ENCODE results near the gene SLC16A3. TPM values are rescaled to one million over a fixed set of nuclear protein-coding genes. Genes with fewer than 3 reads are reported as not detected.

Gene SLC16A3
- total RNA-seq, 1 donor from 2014 or later, result 15.6 TPM

DNA sequence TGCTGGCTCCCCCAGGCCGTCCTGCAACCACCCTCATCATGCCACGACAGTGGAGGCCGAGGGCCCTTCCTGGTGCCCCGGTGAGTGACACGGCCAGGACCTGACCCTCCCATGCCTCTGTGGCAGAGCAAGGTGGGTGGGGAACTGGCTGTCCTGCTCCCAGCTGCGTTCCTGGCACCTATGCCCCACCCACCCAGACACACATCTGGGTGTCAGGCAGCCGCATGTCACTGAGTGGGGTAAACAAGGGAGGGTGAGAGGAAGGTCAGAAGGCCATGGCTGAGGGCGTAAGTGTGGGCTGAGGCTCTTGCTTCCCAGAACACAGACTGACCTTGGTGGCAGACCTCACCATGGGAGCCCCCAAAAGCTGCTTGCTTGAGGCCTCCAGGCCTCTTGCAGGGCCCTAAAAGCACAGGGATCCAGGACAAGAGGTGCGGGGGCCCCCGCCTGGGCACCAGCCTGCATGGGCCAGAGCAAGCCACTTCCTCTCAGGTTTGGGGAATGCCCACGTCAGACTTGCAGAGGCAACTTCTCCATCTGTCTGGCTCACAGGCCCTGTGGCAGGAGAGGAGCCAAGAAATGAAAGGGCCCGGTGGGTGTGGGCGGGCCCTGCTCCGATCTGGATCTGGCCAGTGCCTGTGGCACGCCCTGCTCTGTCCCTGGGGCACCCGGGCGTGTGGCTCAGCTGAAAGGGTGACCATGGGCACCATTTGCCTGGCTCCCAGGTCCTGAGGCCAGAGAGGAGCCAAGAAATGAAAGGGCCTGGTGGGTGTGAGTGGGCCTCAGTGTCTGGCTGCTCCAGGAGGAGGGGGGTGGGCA is 12.3 kb upstream of the SLC16A3 start:
- TF ChIP-seq CTCF (IDR thresholded peaks at IDR 0.05; ENCODE audit: partially characterized antibody, unreplicated experiment), result no peak

DNA sequence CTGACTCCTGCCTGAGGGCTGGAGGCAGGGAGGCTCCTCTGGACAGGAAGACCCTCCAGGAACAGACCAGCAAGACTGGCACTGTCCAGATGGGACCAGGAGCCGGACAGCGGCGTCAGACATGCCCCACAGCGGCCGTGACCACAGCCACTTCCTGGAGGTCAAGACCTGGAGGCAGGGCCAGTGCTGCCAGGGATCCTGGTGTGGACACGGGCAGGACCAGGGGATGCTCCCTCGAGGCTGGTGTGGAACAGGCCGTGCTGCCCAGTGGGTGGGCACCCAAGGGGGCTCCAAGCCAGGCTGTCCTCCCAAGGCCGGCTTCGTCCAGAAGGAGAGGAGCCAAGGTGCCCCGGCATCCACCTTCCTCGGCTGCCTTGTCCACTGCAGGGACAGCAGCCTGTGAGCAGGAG is 11.7 kb upstream of the SLC16A3 start:
- H3K27me3 Mint-ChIP-seq (ENCODE audit: unreplicated experiment), result peaks cover 5% of the 10 kb centered on the region
- H3K9me3 Mint-ChIP-seq (ENCODE audit: unreplicated experiment), result peaks cover 4% of the 10 kb centered on the region
- no peak overlapping the region for H3K4me3 Mint-ChIP-seq (ENCODE audit: unreplicated experiment)
- no peaks in the 10 kb centered on the region for H3K36me3 Mint-ChIP-seq (ENCODE audit: unreplicated experiment)
- TF ChIP-seq CTCF (IDR thresholded peaks at IDR 0.05; ENCODE audit: partially characterized antibody, unreplicated experiment), result no peak
- H3K27ac Mint-ChIP-seq (ENCODE audit: unreplicated experiment), result no peak overlapping the region
- no peak for DNase-seq
- no peaks in the 10 kb centered on the region for H3K4me1 Mint-ChIP-seq (ENCODE audit: low read depth, unreplicated experiment)

More for the DNA sequence above, 12.3 kb upstream of the SLC16A3 start:
- Mint-ChIP-seq H3K4me1 (ENCODE audit: low read depth, unreplicated experiment) (no peaks in the 10 kb centered on the region), H3K27ac (ENCODE audit: unreplicated experiment) (no peak overlapping the region), H3K36me3 (ENCODE audit: unreplicated experiment) (no peaks in the 10 kb centered on the region), H3K4me3 (ENCODE audit: unreplicated experiment) (no peak overlapping the region), H3K27me3 (ENCODE audit: unreplicated experiment) (peaks cover 5% of the 10 kb centered on the region), H3K9me3 (ENCODE audit: unreplicated experiment) (peaks cover 3% of the 10 kb centered on the region)
- DNase-seq, result no peak

DNA sequence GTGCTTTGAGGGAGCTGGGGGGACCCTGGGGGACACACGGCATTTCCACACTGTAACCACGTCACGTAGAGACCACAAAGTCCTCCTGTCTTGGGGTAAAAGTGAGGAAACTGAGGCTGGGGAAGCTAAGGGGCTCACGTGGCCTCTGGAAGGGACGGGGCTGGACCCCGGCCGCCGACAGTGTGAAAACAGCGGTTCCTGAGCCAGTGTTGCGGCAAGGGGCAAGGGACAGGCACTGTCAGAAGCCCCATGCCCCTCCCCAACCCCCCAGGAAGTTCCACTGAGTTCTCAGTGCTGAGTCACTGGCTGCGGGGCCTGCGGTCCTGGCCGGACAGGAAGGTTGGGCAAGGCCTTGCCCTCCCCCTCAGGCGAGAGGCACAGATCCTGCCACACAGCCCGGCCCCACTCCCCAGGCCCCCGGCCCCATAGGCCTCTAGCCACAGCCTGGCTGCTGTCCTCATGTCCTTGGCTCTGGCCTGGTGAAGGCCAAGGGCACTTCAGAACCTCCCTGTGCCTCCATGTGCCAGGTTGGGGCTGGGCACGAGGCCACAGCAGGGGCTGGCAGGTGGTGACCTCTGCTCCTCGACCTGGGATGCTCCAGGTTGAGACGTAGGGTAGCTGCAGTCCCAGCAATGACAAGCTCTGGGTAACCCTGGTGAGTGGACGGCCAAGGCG is 11.2 kb upstream of the SLC16A3 start:
- Mint-ChIP-seq H3K4me3 (ENCODE audit: unreplicated experiment) (no peak overlapping the region), H3K36me3 (ENCODE audit: unreplicated experiment) (no peaks in the 10 kb centered on the region), H3K27ac (ENCODE audit: unreplicated experiment) (no peak overlapping the region), H3K9me3 (ENCODE audit: unreplicated experiment) (peaks cover 4% of the 10 kb centered on the region), H3K4me1 (ENCODE audit: low read depth, unreplicated experiment) (no peaks in the 10 kb centered on the region), H3K27me3 (ENCODE audit: unreplicated experiment) (peaks cover 5% of the 10 kb centered on the region)
- TF ChIP-seq CTCF (IDR thresholded peaks at IDR 0.05; ENCODE audit: partially characterized antibody, unreplicated experiment), result no peak
- no peak for DNase-seq

- H3K36me3 Mint-ChIP-seq (ENCODE audit: unreplicated experiment), result no peaks in the 10 kb centered on the region
- peaks cover 4% of the 10 kb centered on the region for H3K9me3 Mint-ChIP-seq (ENCODE audit: unreplicated experiment)
- H3K4me1 Mint-ChIP-seq (ENCODE audit: low read depth, unreplicated experiment), result no peaks in the 10 kb centered on the region
- TF ChIP-seq CTCF (IDR thresholded peaks at IDR 0.05; ENCODE audit: partially characterized antibody, unreplicated experiment), result no peak
- DNase-seq, result no peak
- peaks cover 4% of the 10 kb centered on the region for H3K27me3 Mint-ChIP-seq (ENCODE audit: unreplicated experiment)
- H3K4me3 Mint-ChIP-seq (ENCODE audit: unreplicated experiment), result no peak overlapping the region
- H3K27ac Mint-ChIP-seq (ENCODE audit: unreplicated experiment), result no peak overlapping the region
These were observed 10.3 kb upstream of the SLC16A3 start for GRCh38 chr17:82218349-82219075.

Measured in glutamatergic neuron (in vitro differentiated cells).